SK-N-MC (cell line): ENCODE results near the gene SLC25A45.
A peak's percentile ranks its signal among the peaks of the same experiment; 100 is the strongest.
"Not testable (repeated sequence)": the region's sequence is repeated elsewhere in the genome, so short reads cannot be mapped to it uniquely, and the experiment has no call there.

Experiments
- DNase-seq: peaks from one replicate; pipeline ENCODE4 v3.0.0-alpha.2; 2011; ENCODE audit warnings: low read depth, low spot score
- H3K27ac ChIP-seq: fragments of 200-600 bp; sonication (generic); 2 replicates; pipeline ENCODE4 v1.5.1; 2016; ENCODE audit warnings: mixed run types
- H3K36me3 ChIP-seq: fragments of 200-600 bp; sonication (generic); 2 replicates; pipeline ENCODE4 v1.6.1; 2017; ENCODE audit warnings: antibody characterized with exemption, low read length, mixed read lengths; ENCODE audit not compliant: insufficient read depth
- H3K4me3 ChIP-seq: fragments of 200-600 bp; sonication (generic); 2 replicates; pipeline ENCODE4 v1.5.1; 2016
- H3K9ac ChIP-seq: fragments of 200-600 bp; sonication (generic); 2 replicates; pipeline ENCODE4 v1.8.0; 2017; ENCODE audit warnings: mixed run types, mixed read lengths; ENCODE audit not compliant: insufficient read length
- H3K9me3 ChIP-seq: fragments of 200-600 bp; sonication (generic); 2 replicates; pipeline ENCODE4 v1.6.1; 2017; ENCODE audit warnings: low read depth, mild to moderate bottlenecking, antibody characterized with exemption, low read length, moderate library complexity, mixed read lengths
- EZH2 ChIP-seq: fragments of 200-600 bp; sonication (generic); IDR thresholded peaks from one replicate; pipeline ENCODE4 v1.6.1; 2017; ENCODE audit warnings: antibody characterized with exemption
- FOXP2 ChIP-seq: optimal IDR thresholded peaks from 2 replicates; pipeline ENCODE3; 2011; ENCODE audit warnings: mild to moderate bottlenecking, moderate library complexity; ENCODE audit not compliant: insufficient read depth; ENCODE audit errors: extremely low read length, control extremely low read depth
- POLR2AphosphoS5 ChIP-seq: IDR thresholded peaks from 2 replicates; pipeline ENCODE4 v1.6.1; 2012; ENCODE audit warnings: mild to moderate bottlenecking, low read depth, low read length, borderline replicate concordance

Gene SLC25A45

GRCh38 chr11:65418431-65418680, 35.9 kb upstream of the SLC25A45 start:
- DNase-seq, result no peak
- Histone ChIP-seq H3K9ac (peak overlapping the region; percentile 98), H3K27ac (peak overlapping the region; percentile 99), H3K4me3 (peak overlapping the region; percentile 77), H3K36me3 (no peaks in the 10 kb centered on the region), H3K9me3 (no peaks in the 10 kb centered on the region)
- TF ChIP-seq POLR2AphosphoS5, result no peak
- no peak for TF ChIP-seq FOXP2
- TF ChIP-seq EZH2, result no peak

GRCh38 chr11:65417702-65418430, 35.4 kb upstream of the SLC25A45 start:
- no peaks in the 10 kb centered on the region for H3K9me3 ChIP-seq
- H3K27ac ChIP-seq, result peak overlapping the region; percentile 99
- DNase-seq, result no peak
- H3K9ac ChIP-seq, result no peak overlapping the region
- H3K4me3 ChIP-seq, result no peak overlapping the region
- no peaks in the 10 kb centered on the region for H3K36me3 ChIP-seq
- TF ChIP-seq POLR2AphosphoS5 (no peak), FOXP2 (no peak)

GRCh38 chr11:65416841-65417701, 34.6 kb upstream of the SLC25A45 start:
- no peak for TF ChIP-seq POLR2AphosphoS5
- no peak for TF ChIP-seq FOXP2
- TF ChIP-seq EZH2, result no peak
- Histone ChIP-seq H3K4me3 (peak overlapping the region; percentile 62), H3K9ac (no peak overlapping the region), H3K27ac (peak overlapping the region; percentile 99), H3K9me3 (no peaks in the 10 kb centered on the region), H3K36me3 (no peaks in the 10 kb centered on the region)
- DNase-seq, result no peak

- Histone ChIP-seq H3K9me3 (no peaks in the 10 kb centered on the region), H3K4me3 (peak overlapping the region; percentile 62), H3K9ac (no peak overlapping the region), H3K27ac (no peak overlapping the region; the same call in 1 of the 2 replicates), H3K36me3 (no peaks in the 10 kb centered on the region; the same call in 1 of the 2 replicates)
- no peak for DNase-seq
- TF ChIP-seq POLR2AphosphoS5 (no peak), EZH2 (no peak), FOXP2 (no peak)
Observed at GRCh38 chr11:65416341-65416824, 33.9 kb upstream of the SLC25A45 start.

- peak overlapping the region; percentile 62 for H3K4me3 ChIP-seq
- no peaks in the 10 kb centered on the region; the same call in 1 of the 2 replicates for H3K36me3 ChIP-seq
- no peak overlapping the region for H3K27ac ChIP-seq
- DNase-seq, result no peak
- no peak for TF ChIP-seq POLR2AphosphoS5
- no peak for TF ChIP-seq EZH2
- TF ChIP-seq FOXP2, result no peak
- H3K9ac ChIP-seq, result no peak overlapping the region
- H3K9me3 ChIP-seq, result no peaks in the 10 kb centered on the region
Observed at GRCh38 chr11:65415499-65416340, 33.3 kb upstream of the SLC25A45 start.

- DNase-seq, result no peak
- no peak overlapping the region for H3K9ac ChIP-seq
- H3K9me3 ChIP-seq, result no peaks in the 10 kb centered on the region
- H3K27ac ChIP-seq, result no peak overlapping the region
- no peaks in the 10 kb centered on the region; the same call in 1 of the 2 replicates for H3K36me3 ChIP-seq
- no peak overlapping the region for H3K4me3 ChIP-seq
- no peak for TF ChIP-seq POLR2AphosphoS5
- TF ChIP-seq FOXP2, result no peak
- TF ChIP-seq EZH2, result no peak
Observed at GRCh38 chr11:65414776-65415498, 32.5 kb upstream of the SLC25A45 start.

GRCh38 chr11:65413077-65413664, 30.7 kb upstream of the SLC25A45 start:
- H3K4me3 ChIP-seq, H3K9me3 ChIP-seq, H3K27ac ChIP-seq, DNase-seq, H3K9ac ChIP-seq, H3K36me3 ChIP-seq: not testable (repeated sequence)
